Measurements from ENCODE around the gene RNF113A.

The RNF113A gene

DNA sequence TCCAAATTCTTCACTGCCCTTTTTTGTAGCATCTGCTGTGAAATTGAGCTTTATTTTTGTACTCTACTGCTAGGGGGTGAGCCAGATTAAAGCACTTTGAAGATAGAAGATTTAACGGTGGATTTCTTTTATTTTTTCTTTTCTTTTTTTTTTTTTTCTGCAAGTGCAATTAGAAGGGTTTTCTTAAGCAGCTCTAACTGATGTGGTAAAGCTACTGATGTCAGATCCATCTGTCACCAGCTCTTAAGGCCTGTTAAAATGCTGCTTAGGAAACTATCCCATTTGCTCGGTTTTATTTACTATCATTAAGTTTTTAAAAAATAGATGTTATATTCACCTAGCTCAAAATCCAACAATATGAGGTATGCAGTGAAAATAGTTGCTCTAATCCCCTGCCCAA lies 7.2 kb upstream of the RNF113A start:
- H3K4me3 ChIP-seq (replicated peaks in 1 of 2; ENCODE audit: low read depth in 2 of 2, low read length in 2 of 2) = no peak overlapping the region
- TF ChIP-seq, protein P1, sequence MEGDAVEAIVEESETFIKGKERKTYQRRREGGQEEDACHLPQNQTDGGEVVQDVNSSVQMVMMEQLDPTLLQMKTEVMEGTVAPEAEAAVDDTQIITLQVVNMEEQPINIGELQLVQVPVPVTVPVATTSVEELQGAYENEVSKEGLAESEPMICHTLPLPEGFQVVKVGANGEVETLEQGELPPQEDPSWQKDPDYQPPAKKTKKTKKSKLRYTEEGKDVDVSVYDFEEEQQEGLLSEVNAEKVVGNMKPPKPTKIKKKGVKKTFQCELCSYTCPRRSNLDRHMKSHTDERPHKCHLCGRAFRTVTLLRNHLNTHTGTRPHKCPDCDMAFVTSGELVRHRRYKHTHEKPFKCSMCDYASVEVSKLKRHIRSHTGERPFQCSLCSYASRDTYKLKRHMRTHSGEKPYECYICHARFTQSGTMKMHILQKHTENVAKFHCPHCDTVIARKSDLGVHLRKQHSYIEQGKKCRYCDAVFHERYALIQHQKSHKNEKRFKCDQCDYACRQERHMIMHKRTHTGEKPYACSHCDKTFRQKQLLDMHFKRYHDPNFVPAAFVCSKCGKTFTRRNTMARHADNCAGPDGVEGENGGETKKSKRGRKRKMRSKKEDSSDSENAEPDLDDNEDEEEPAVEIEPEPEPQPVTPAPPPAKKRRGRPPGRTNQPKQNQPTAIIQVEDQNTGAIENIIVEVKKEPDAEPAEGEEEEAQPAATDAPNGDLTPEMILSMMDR (IDR thresholded peaks at IDR 0.05; ENCODE audit: low read depth, low read length) = no peak
- no peak for DNase-seq (ENCODE audit: low read depth in 2 of 2)

DNA sequence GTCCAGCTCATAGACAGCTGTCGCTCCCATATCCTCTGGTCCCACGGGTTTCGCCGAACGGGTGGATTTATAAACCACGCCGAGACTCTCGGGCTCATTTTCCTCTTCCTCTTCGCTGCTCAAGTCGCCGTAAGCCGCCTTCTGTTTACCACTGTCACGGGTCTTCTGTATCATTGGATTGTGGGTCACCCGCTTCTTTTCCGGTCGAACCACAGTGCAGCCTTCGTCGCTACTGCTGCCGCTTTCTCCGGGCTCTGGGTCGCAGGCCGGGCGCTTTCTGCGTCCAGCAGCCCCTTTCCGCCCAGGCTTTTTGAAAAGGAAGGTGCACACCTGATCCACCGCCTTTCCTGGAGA lies 311 bp downstream of the RNF113A start:
- H3K4me3 ChIP-seq (replicated peaks in 1 of 2; ENCODE audit: low read depth in 2 of 2, low read length in 2 of 2) = peak overlapping the region; percentile 69
- TF ChIP-seq, protein P1 (IDR thresholded peaks at IDR 0.05; ENCODE audit: low read depth, low read length) = no peak
- DNase-seq (ENCODE audit: low read depth in 2 of 2) = peak in 1 of 2 donors; percentile 19

DNA sequence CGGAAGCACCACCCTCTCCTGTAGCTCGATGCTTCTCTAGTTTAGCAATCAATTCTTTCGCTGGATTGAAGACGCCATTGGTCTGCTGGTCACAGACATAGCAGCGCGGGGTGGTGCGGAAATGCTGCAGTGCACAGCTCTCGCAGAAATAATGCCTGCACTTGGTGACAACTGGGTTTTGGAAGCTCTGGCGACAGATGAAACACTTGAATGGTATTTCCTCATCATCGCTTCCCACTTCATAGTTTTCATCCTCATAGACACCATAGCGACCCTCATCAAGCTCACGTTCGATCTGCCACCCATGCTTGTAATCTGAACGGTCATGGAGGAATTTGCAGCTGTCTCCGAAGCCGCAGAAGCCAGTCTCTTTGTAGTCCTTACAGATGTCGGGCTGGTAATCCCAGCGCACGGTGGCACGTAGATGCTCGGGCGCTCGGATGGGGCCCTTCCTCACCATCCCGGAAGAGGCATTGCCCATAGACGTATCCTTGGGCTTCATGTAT lies 854 bp downstream of the RNF113A start:
- H3K4me3 ChIP-seq (replicated peaks in 1 of 2; ENCODE audit: low read depth in 2 of 2, low read length in 2 of 2) = peak overlapping the region; percentile 69
- TF ChIP-seq, protein P1 (IDR thresholded peaks at IDR 0.05; ENCODE audit: low read depth, low read length) = no peak
- peak; percentile 15 to 21 for DNase-seq (ENCODE audit: low read depth in 2 of 2)

DNA sequence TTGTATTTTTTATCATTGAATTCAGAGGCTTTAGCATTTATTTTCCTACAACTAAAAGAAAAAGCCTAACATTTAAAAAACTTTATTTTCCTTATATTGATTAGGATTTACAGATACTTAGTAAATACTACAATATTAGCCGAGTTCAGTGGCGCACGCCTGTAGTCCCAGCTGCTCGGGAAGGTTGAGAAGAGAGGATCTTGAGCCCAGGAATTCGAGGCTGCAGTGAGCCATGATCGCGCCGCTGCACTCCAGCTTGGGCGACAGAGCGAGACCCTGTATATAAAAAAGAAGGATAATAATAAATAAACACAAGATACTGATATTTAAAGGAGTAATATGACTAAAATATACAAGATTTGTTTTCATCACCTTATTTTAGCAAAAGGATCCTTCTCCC lies 18.1 kb downstream of the RNF113A start:
- TF ChIP-seq, protein P1 (IDR thresholded peaks at IDR 0.05; ENCODE audit: low read depth, low read length) = no peak
- H3K4me3 ChIP-seq (replicated peaks in 1 of 2; ENCODE audit: low read depth in 2 of 2, low read length in 2 of 2) = peak overlapping the region; percentile 26 to 33

DNA sequence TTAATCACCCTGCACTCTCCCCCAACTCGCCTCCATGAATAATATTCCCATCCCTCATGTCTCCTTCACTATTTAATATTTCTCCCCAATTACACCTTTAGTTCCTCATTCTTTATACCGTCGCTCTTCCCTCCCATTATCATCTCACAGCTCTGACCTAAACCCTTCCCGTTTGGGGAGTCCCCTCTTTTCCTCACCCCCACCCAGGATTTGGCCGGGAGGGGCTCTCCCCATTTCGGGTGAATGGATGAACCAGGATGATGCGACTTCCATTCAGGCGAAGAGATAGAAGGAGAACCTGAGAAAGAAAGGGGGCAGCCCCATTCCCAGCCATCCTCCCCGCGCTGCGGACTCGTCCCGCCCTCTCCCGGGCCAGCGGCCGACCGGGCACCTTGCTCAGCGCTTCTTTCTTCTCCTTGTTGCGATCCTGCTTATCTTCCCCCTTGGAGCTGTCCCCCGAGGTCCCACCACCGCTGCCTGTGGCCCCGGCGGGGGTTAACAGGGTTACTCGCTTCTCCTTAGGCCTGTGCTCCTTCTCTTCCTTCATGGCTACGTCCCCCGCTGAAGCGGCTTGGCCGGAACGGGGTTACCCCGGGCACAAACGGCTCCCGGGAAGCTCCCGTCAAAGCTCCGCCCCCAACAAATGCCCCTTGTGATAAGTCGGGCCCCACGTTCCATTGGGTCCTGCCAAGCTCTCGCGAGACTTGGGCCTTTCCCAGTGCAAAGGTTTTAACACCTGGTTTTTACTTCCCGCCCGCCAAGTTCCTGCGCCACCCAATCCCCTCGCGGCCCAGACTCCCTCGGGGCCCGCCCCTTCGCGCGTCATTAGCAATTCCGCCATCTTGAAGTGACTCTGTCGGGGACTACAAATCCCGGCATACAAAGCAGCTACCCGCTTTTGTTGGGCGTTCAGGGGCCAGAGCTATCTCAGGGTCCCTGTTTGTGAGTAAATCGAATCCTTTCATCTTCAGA lies 18.9 kb downstream of the RNF113A start, which contains the start of gene UPF3B:
Gene UPF3B (minus strand): TSS at position 582 of the 972 bp plus-strand sequence. CDS start 35 bp downstream, at position 547.
- peak within 1 kb of the TSS; percentile 73 to 75 for H3K4me3 ChIP-seq (replicated peaks in 1 of 2; ENCODE audit: low read depth in 2 of 2, low read length in 2 of 2)
- peak; percentile 98 to 99 for DNase-seq (ENCODE audit: low read depth in 2 of 2)
- TF ChIP-seq, protein P1 (IDR thresholded peaks at IDR 0.05; ENCODE audit: low read depth, low read length) = no peak

More for the DNA sequence above, 18.1 kb downstream of the RNF113A start:
- peak in 1 of 2 donors; percentile 6 for DNase-seq (ENCODE audit: low read depth in 2 of 2)

DNA sequence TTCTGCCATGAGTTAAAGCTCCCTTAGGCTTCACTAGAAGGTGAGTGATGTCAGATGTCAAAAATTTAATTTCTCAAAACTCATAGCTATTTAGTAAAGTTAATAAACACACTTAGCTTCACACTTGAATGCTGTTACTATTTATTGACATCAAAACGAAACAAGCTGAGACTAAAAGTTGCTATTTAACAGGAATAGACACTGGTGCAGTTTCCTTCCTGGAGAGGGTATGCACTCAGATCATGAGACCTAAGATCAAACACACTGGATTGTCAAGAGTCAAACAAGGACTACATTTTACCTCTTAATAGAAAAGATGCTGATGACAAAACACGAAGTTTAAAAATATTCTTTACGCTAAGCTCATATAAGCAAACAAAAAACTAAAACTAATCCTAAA lies 37.6 kb downstream of the RNF113A start:
- DNase-seq (ENCODE audit: low read depth in 2 of 2) = no peak
- TF ChIP-seq, protein P1 (IDR thresholded peaks at IDR 0.05; ENCODE audit: low read depth, low read length) = no peak

More for the DNA sequence above, 37.6 kb downstream of the RNF113A start:
- H3K4me3 ChIP-seq (replicated peaks in 1 of 2; ENCODE audit: low read depth in 2 of 2, low read length in 2 of 2) = no peak overlapping the region

Data from cardiac fibroblast (primary cell).